ENCODE measurements around the gene CD160. TPM values are rescaled to one million over a fixed set of nuclear protein-coding genes. Genes with fewer than 3 reads are reported as not detected.
"Not testable (repeated sequence)": the region's sequence is repeated elsewhere in the genome, so short reads cannot be mapped to it uniquely, and the experiment has no call there.

The CD160 gene, protein sequence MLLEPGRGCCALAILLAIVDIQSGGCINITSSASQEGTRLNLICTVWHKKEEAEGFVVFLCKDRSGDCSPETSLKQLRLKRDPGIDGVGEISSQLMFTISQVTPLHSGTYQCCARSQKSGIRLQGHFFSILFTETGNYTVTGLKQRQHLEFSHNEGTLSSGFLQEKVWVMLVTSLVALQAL
- polyA plus RNA-seq (2013, experiment 1 of 2), result not detected
- not detected for polyA plus RNA-seq (2013, experiment 2 of 2)

DNA sequence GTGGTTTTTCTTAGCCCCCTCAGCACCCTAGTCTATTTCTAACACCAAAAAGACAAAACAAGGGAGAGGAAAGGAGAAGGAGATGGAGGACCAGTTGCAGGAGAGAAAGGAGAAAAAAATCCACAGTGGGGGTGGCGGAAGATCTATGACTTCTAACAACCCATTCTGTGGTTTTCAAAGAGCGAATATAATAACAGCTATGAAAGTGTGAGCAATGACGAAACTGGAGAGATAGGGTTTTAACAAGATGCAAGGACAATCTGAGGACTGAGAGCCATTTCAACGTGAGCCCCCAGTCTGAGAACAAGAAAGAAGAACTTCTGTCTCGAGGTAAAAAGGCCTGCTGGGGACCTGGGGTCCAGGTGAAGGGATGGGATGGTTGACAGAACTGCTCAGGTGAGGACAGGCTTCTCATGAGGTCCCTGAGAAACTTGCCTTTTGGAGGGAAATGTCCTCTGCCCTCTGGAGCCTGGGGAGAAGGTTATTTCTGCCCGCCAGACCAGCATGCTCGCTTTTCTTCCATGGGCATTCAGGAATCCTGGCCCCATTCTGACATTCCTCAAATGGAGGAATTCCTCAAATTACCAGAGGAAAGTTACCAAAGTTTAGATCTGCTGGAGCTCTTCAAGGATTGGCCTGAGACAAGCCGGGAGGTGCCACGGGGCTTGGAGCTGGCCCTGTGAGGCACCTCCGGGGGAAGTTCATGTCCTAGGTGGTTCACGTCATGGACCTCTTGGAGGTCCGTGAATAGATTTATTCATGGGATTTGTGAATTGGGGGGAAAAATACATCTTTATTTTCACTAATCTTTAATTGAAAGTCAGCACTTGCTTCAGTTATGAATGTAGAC lies at the start of gene CD160:
CD160 (plus strand) TSS at position 270 of the 850 bp plus-strand sequence. CDS start 8,829 bp downstream, outside the sequence.
- Histone ChIP-seq H3K4me3 (ENCODE audit: low read length) (no peak within 1 kb of the TSS), H3K36me3 (ENCODE audit: insufficient read depth, low read length) (no peaks in the 10 kb centered on the region), H3K27ac (ENCODE audit: low read depth, low read length) (no peak within 1 kb of the TSS), H3K4me1 (ENCODE audit: insufficient read depth, low read length) (peaks cover 4% of the 10 kb centered on the region; the same call in 1 of the 2 replicates), H3K27me3 (ENCODE audit: insufficient read depth, low read length) (peaks cover 18% of the 10 kb centered on the region), H3K9ac (ENCODE audit: low read depth, low read length) (no peak within 1 kb of the TSS), H3K9me3 (ENCODE audit: insufficient read depth, low read depth, low read length) (no peaks in the 10 kb centered on the region)
- WGBS, result 91% methylated on average over 12 of the region's 12 CpGs

DNA sequence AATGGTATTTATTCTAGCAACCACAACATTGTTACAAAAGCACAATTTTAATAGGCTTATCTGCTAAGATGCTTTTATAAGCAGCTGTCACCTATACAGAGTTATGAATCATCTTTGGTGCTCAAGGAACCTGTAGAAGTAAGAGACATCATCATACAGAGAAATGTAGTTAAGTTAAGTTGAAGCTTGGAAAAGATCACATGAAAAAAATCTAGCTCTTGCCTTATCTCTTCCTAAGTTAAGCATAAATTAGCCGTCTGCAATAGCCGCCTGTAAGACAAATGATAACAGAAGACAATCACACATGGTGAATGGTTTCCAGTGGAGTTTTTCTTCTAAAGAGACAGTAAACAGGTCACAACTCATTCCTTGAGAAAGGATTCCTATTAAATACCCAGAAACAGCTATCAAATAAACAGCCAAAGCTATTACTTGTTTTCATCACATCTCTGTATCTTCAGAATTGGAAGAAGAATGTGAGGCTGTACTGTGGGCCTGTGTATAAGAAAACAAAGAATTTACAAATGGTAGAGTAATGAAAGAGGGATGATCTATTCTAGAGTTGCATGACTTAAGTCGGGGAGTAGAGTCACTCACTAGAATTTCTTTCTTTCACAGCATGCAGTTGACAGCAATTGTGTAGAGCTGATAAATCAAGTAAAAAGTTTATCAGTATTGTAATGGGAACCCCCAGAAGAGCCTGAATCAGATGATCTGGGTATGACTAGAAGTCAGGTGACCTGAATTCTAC lies 48.1 kb upstream of the CD160 start:
- H3K4me3 ChIP-seq (ENCODE audit: low read length); H3K9me3 ChIP-seq (ENCODE audit: insufficient read depth, low read depth, low read length); H3K4me1 ChIP-seq (ENCODE audit: insufficient read depth, low read length); H3K36me3 ChIP-seq (ENCODE audit: insufficient read depth, low read length); H3K27me3 ChIP-seq (ENCODE audit: insufficient read depth, low read length); H3K9ac ChIP-seq (ENCODE audit: low read depth, low read length); H3K27ac ChIP-seq (ENCODE audit: low read depth, low read length): not testable (repeated sequence)
- no CpG with 5 or more reads among the region's 3 CpGs for WGBS

DNA sequence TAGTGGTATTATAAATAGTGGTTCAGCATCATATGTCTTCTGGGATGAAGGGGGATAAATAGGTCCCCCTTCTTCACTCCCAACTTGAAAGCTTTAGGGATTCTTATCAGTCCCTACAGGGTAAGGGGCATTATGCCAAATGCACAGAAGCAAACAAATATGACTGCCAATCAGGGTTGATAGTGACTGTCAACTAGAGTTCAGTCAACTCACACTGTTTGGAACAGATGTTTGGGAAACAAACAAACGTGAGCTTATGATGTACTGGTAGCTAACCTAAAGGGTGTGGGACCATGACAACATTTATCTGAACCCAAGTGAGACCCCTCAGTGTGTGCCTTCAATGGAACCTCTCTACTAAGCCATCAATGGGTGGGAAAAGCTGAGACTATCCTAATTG lies 46.1 kb upstream of the CD160 start:
- not testable (repeated sequence) for H3K9me3 ChIP-seq (ENCODE audit: insufficient read depth, low read depth, low read length); H3K36me3 ChIP-seq (ENCODE audit: insufficient read depth, low read length); H3K4me3 ChIP-seq (ENCODE audit: low read length); H3K9ac ChIP-seq (ENCODE audit: low read depth, low read length); H3K4me1 ChIP-seq (ENCODE audit: insufficient read depth, low read length); H3K27ac ChIP-seq (ENCODE audit: low read depth, low read length); H3K27me3 ChIP-seq (ENCODE audit: insufficient read depth, low read length)
- WGBS, result no CpG with 5 or more reads among the region's 1 CpG

DNA sequence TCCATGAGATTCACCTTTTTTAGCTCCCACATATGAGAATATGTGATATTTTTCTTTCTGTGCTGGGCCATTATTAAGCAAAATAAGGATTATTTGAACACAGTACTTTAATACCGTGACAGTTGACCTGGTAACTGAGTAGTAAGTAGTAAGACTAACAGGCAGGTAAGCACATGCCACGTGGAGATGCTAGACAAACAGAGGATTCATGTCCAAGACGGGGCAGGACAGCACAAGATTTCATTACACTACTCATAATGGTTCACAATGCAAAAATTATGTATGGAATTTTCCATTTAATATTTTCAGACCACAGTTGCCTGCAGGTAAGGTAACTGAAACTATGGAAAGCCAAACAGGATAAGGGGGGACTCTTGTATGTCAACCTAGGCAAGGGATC lies 34.4 kb upstream of the CD160 start:
- not testable (repeated sequence) for H3K4me1 ChIP-seq (ENCODE audit: insufficient read depth, low read length); H3K9me3 ChIP-seq (ENCODE audit: insufficient read depth, low read depth, low read length); H3K27me3 ChIP-seq (ENCODE audit: insufficient read depth, low read length); H3K4me3 ChIP-seq (ENCODE audit: low read length); H3K36me3 ChIP-seq (ENCODE audit: insufficient read depth, low read length); H3K27ac ChIP-seq (ENCODE audit: low read depth, low read length); H3K9ac ChIP-seq (ENCODE audit: low read depth, low read length)
- WGBS, result no CpG with 5 or more reads among the region's 3 CpGs

DNA sequence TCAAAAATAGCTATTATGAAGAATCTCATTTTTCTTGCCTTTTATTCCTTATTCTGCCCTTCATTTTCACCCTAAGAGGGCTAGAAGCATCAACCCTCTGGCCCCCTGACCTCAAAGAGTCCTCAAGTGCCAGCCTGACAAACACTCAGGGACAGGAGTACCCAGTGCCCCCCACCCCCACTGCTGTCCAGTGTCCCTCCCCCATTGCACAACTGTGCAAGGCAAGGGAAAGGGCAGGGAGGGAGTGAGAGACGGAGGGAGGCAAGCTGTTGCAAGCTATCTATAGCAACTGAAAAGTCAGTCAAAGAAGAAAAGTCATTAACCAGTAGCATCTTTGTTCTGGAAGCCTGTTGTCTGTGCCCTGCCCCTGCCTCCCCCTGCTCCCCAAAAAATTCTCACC lies 33.2 kb upstream of the CD160 start:
- not testable (repeated sequence) for H3K9me3 ChIP-seq (ENCODE audit: insufficient read depth, low read depth, low read length); H3K27ac ChIP-seq (ENCODE audit: low read depth, low read length)
- no CpG with 5 or more reads among the region's 1 CpG for WGBS

DNA sequence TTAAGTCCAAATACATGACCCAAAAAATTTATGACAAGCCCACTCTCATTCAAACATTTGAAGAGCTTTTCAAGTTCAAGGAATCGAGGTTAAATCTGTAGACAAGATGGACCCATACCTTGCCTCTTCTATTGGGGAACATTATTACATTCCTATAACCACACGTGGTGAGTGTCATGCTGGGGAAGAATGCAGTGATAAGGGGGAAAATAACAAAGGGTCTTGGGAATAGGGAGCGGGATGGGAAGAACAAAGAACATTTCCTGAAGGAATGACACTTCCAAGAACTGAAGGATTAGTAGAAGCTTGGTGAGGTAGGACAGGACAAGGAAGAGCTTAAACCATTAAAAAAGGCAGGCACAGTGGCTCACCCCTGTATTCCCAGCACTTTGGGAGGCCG lies 31.0 kb upstream of the CD160 start:
- 71% methylated on average over 4 of the region's 4 CpGs for WGBS
- H3K4me3 ChIP-seq (ENCODE audit: low read length), result no peak overlapping the region
- no peaks in the 10 kb centered on the region for H3K27me3 ChIP-seq (ENCODE audit: insufficient read depth, low read length)
- no peaks in the 10 kb centered on the region for H3K36me3 ChIP-seq (ENCODE audit: insufficient read depth, low read length)
- no peak overlapping the region for H3K27ac ChIP-seq (ENCODE audit: low read depth, low read length)
- no peak overlapping the region for H3K9ac ChIP-seq (ENCODE audit: low read depth, low read length)
- H3K4me1 ChIP-seq (ENCODE audit: insufficient read depth, low read length), result no peaks in the 10 kb centered on the region
- no peaks in the 10 kb centered on the region for H3K9me3 ChIP-seq (ENCODE audit: insufficient read depth, low read depth, low read length)

More for the DNA sequence above, 33.2 kb upstream of the CD160 start:
- not testable (repeated sequence) for H3K4me1 ChIP-seq (ENCODE audit: insufficient read depth, low read length); H3K4me3 ChIP-seq (ENCODE audit: low read length); H3K36me3 ChIP-seq (ENCODE audit: insufficient read depth, low read length); H3K9ac ChIP-seq (ENCODE audit: low read depth, low read length); H3K27me3 ChIP-seq (ENCODE audit: insufficient read depth, low read length)

DNA sequence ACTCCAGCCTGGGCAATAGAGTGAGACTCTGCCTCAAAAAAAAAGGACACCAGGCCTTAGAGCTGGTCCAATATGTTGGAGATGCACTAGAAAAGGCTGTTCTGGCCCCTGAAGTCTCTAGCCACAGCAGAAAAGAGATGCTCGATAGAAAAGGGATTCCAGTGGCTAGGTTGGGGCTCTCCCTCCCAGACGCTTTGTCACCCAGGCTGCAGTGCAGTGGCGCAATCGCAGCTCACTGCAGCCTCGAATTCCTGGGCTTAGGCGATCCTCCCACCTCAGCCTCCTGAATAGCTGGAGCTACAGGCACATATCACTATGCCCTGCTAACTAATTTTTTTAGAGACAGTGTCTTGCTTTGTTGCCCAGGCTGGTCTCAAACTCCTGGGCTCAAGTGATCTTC lies 30.4 kb upstream of the CD160 start:
- no peaks in the 10 kb centered on the region for H3K4me1 ChIP-seq (ENCODE audit: insufficient read depth, low read length)
- no peaks in the 10 kb centered on the region for H3K36me3 ChIP-seq (ENCODE audit: insufficient read depth, low read length)
- no peak overlapping the region for H3K4me3 ChIP-seq (ENCODE audit: low read length)
- H3K9ac ChIP-seq (ENCODE audit: low read depth, low read length), result no peak overlapping the region
- WGBS, result 96% methylated on average over 6 of the region's 6 CpGs
- no peaks in the 10 kb centered on the region for H3K9me3 ChIP-seq (ENCODE audit: insufficient read depth, low read depth, low read length)
- H3K27ac ChIP-seq (ENCODE audit: low read depth, low read length), result no peak overlapping the region
- no peaks in the 10 kb centered on the region for H3K27me3 ChIP-seq (ENCODE audit: insufficient read depth, low read length)

DNA sequence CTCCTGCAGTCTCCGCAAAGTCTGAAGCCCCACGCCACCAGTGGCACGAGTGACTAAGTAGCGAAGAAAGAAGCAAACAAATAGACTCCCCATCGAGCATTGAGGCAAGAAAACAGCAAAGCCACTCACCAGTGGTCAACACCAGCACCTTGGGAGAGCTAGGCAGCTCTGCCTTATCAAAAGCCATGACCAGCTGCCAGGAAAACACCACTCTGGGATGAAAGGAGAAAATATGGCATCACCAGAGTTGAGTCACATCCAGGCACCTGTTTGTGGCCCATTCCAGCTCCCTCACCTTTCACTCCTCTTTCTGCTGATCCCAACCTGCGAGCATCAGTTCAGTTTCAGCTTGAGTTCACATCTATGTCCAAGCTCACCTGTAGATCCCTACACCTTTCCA lies 29.4 kb upstream of the CD160 start:
- H3K36me3 ChIP-seq (ENCODE audit: insufficient read depth, low read length), result no peaks in the 10 kb centered on the region
- no peaks in the 10 kb centered on the region for H3K27me3 ChIP-seq (ENCODE audit: insufficient read depth, low read length)
- WGBS, result 90% methylated on average over 6 of the region's 6 CpGs
- no peak overlapping the region for H3K9ac ChIP-seq (ENCODE audit: low read depth, low read length)
- H3K4me3 ChIP-seq (ENCODE audit: low read length), result no peak overlapping the region
- no peak overlapping the region for H3K27ac ChIP-seq (ENCODE audit: low read depth, low read length)
- no peaks in the 10 kb centered on the region for H3K9me3 ChIP-seq (ENCODE audit: insufficient read depth, low read depth, low read length)
- no peaks in the 10 kb centered on the region for H3K4me1 ChIP-seq (ENCODE audit: insufficient read depth, low read length)

DNA sequence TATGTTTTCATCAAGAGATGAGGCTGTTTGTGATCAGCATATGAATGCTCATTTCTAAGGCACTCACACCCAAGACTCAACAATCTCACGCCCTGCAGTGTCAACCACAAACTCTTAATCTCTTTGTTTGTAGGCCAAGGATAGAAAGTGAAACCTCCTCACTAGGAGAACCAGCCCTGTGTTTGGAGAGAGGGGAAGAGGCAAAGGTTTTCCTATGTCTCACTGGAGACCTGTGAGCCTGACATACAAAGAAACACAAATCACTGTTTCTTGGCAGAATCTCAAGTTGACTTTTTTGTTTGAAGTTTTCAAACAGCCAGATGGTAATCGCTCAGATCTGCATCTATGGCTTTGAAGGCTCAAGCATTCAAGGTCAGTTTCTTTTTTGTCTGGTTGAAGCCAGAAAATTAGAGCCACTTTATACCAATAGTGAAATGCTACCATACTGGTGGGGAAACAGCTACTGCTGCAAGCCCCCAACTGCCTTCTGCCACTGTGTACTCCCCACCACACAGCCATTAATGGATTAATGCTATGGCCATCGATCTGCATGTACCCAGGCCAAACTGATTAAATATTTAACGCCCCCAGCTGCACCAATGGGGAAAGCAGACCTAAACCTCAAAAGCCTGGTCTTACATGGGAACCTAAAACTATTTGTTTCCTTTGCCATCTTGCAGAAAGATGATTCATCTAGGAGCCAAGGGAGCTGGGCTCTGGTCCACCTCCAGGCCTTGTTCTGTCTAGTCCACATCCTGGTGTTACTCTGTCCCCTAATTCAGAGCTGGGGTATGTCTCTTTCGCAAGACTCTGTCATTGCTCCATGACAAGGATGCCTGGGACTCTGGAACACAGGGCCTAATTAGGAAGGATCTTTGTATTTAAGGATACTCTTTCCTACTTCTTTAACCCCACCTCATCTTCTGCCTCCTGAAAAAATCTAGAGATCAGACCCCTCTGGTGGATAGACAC lies 28.4 kb upstream of the CD160 start:
- Histone ChIP-seq H3K27ac (ENCODE audit: low read depth, low read length) (no peak overlapping the region), H3K9me3 (ENCODE audit: insufficient read depth, low read depth, low read length) (no peaks in the 10 kb centered on the region), H3K36me3 (ENCODE audit: insufficient read depth, low read length) (no peaks in the 10 kb centered on the region), H3K4me1 (ENCODE audit: insufficient read depth, low read length) (no peaks in the 10 kb centered on the region), H3K27me3 (ENCODE audit: insufficient read depth, low read length) (no peaks in the 10 kb centered on the region), H3K4me3 (ENCODE audit: low read length) (no peak overlapping the region), H3K9ac (ENCODE audit: low read depth, low read length) (no peak overlapping the region)
- WGBS, result 86% methylated on average over 5 of the region's 5 CpGs

DNA sequence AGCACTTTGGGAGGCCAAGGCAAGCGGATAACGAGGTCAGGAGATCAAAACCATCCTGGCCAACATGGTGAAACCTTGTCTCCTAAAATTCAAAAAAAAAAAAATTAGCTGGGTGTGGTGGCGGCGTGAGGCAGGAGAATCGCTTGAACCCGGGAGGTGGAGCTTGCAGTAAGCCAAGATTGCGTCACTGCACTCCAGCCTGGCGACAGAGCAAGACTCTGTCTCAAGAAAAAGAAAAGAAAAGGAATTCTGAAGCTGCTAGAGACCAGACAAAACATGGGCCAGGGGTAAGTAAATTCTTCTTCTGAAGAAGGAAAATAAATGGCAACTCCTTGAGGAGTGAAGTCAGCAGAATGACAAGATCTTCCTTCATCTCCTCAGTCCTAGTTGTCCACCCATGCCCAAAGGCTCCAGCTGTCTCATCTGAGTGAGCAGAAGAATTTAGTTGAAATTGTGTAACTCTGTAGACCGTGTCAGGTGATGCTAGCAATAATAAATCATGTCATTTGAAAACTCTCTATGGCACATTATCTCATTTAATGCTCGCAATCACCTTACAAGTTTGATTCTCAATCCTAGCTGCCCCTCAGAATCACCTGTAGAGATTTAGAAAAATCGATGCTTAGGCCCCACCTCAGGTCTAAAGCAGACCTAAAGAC lies 26.4 kb upstream of the CD160 start:
- 93% methylated on average over 11 of the region's 11 CpGs for WGBS
- H3K9me3 ChIP-seq (ENCODE audit: insufficient read depth, low read depth, low read length), result no peaks in the 10 kb centered on the region
- H3K36me3 ChIP-seq (ENCODE audit: insufficient read depth, low read length), result no peaks in the 10 kb centered on the region
- no peaks in the 10 kb centered on the region for H3K4me1 ChIP-seq (ENCODE audit: insufficient read depth, low read length)
- no peak overlapping the region for H3K27ac ChIP-seq (ENCODE audit: low read depth, low read length)
- H3K27me3 ChIP-seq (ENCODE audit: insufficient read depth, low read length), result no peaks in the 10 kb centered on the region
- H3K9ac ChIP-seq (ENCODE audit: low read depth, low read length), result no peak overlapping the region
- H3K4me3 ChIP-seq (ENCODE audit: low read length), result no peak overlapping the region
